Stomach smooth muscle (tissue), 2 donors: ENCODE measurements around the gene PUM1.
"Not testable (repeated sequence)": the region's sequence is repeated elsewhere in the genome, so short reads cannot be mapped to it uniquely, and the experiment has no call there.

Experiments
- H3K27ac ChIP-seq: one replicate; pipeline ENCODE4 v1.7.0; 2013; ENCODE audit warnings: mild to moderate bottlenecking, low read length, inconsistent platforms
- H3K27me3 ChIP-seq, 2 donors: one replicate each; pipeline ENCODE4 v1.7.0; 2013; ENCODE audit warnings: low read length in 2 of 2; ENCODE audit not compliant: insufficient read depth in 2 of 2, control insufficient read depth in 1 of 2
- H3K36me3 ChIP-seq, 2 donors: one replicate each; pipeline ENCODE4 v1.7.0; 2013; ENCODE audit warnings: low read length in 2 of 2; ENCODE audit not compliant: control insufficient read depth in 2 of 2, insufficient read depth in 2 of 2
- H3K4me1 ChIP-seq: one replicate; pipeline ENCODE4 v1.7.0; 2013; ENCODE audit warnings: low read length; ENCODE audit not compliant: control insufficient read depth, insufficient read depth
- H3K4me3 ChIP-seq, 2 donors: one replicate each; pipeline ENCODE4 v1.7.0; 2013; ENCODE audit warnings: low read length in 2 of 2
- H3K9ac ChIP-seq, 2 donors: one replicate each; pipeline ENCODE4 v1.7.0; 2013; ENCODE audit warnings: low read length in 2 of 2, mild to moderate bottlenecking in 1 of 2
- H3K9me3 ChIP-seq, 2 donors: one replicate each; pipeline ENCODE4 v1.7.0; 2013; ENCODE audit warnings: low read length in 2 of 2; ENCODE audit not compliant: control insufficient read depth in 2 of 2
- donor health status: healthy.
- donor health status: Pancreatic carcinoma.

The PUM1 gene

DNA sequence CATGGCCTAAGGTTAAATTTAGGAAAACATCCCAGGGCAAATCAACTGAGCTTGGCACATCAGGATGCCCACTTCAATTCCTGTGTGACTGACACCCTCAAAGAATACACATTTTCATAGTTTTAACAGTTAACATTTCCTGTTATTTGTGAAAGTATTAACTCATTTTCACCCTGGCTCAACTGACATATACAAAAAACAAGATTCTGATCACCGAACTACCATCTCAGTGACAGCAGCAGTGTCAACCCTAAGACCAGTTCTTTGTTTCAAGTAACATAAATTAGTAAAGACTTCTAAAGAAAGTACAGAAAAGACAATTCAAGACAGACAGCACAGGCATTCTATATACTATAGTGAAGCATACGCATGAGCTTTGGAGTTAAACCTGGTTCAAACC is 88.0 kb downstream of the PUM1 start:
- H3K36me3 ChIP-seq = peaks cover 22 to 29% of the 10 kb centered on the region in 2 donors
- no peak overlapping the region for H3K4me3 ChIP-seq
- H3K4me1 ChIP-seq = peaks cover 3% of the 10 kb centered on the region
- no peaks in the 10 kb centered on the region for H3K27me3 ChIP-seq
- no peaks in the 10 kb centered on the region for H3K9me3 ChIP-seq
- no peak overlapping the region for H3K27ac ChIP-seq
- H3K9ac ChIP-seq = no peak overlapping the region

DNA sequence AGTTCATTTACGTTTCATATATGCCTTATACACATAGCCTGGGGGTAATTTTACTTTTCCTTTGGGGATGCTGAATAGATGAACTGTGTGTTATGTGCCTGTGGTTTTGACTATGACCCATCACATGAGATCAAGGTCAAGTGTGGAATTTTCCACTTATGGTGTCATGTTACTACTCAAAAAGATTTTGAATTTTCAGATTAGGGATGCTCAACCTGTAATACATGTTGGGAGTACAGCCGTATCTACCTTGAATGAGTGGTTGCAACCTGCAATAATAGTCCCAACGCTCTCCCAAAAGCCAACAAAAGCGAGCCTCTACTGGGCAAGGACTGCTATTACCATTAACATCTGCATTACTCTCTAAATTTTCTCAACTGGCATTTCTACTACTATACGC is 88.4 kb downstream of the PUM1 start:
- Histone ChIP-seq H3K36me3 (peaks cover 22 to 29% of the 10 kb centered on the region in 2 donors), H3K4me3 (no peak overlapping the region), H3K9me3 (no peaks in the 10 kb centered on the region), H3K9ac (no peak overlapping the region), H3K27ac (no peak overlapping the region), H3K4me1 (peaks cover 3% of the 10 kb centered on the region), H3K27me3 (no peaks in the 10 kb centered on the region)

DNA sequence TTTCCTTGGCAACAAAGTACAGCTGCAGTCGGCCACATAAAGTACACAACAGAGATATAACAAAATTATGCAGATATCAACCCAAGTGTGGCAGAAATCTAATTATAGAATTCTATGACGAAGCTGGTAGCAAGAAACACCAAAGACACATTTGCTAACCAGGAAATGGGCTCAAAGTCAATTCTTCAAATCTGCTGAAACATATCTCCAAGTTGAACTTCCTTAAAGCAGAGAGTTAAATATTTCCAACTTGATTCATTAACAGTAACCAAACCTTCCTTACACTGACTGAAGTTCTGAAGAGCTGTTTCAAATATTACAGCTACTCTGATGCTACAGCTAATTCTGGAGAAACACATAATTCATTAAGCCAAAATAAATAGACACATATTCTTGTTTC is 89.4 kb downstream of the PUM1 start:
- Histone ChIP-seq H3K27me3 (no peaks in the 10 kb centered on the region), H3K27ac (no peak overlapping the region), H3K4me1 (peaks cover 3% of the 10 kb centered on the region), H3K36me3 (peaks cover 21 to 29% of the 10 kb centered on the region in 2 donors), H3K4me3 (no peak overlapping the region), H3K9me3 (no peaks in the 10 kb centered on the region), H3K9ac (no peak overlapping the region)

DNA sequence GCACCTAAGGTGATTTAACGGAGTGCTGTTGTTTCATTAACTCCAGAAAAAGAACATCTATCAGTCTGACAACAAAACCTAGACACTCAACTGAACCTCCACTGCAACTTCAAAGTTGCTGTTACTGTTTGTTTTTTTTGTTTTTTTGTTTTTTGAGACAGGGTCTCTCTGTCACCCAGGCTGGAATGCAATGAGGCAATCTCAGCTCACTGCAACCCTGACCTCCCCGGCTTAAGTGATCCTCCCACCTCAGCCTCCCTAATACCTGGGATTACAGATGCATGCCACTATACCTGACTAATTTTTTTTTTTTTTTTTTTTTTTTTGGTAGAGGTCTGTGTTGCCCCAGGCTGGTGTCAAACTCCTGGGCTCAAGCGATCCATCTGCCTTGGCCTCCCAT is 90.3 kb downstream of the PUM1 start:
- Histone ChIP-seq H3K36me3 (peaks cover 18 to 24% of the 10 kb centered on the region in 2 donors), H3K4me1 (peaks cover 3% of the 10 kb centered on the region), H3K9me3 (no peaks in the 10 kb centered on the region), H3K4me3 (no peak overlapping the region), H3K27me3 (no peaks in the 10 kb centered on the region), H3K27ac (no peak overlapping the region), H3K9ac (no peak overlapping the region)

DNA sequence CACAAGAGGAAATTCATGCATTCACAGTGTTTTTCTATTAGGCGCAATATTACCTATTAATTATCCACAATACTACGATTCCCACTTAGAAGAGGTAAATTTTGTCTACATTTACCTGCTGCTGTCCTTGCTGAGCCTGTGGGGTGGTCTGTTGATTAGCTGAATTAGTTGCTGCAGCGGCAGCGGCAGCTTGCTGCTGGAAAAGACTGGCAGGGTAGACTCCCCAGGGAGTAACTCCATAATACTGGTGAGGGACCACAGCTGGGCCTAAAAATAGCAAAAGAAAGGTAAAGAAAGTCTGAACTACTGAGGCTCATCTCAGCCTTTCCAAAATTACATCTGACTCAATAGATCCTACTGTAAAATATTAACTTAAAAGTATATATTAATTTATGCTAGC is 91.0 kb downstream of the PUM1 start:
- Histone ChIP-seq H3K36me3 (peaks cover 13 to 19% of the 10 kb centered on the region in 2 donors), H3K4me3 (no peak overlapping the region), H3K9me3 (no peaks in the 10 kb centered on the region), H3K27ac (no peak overlapping the region), H3K27me3 (no peaks in the 10 kb centered on the region), H3K4me1 (peaks cover 3% of the 10 kb centered on the region), H3K9ac (no peak overlapping the region)

GRCh38 chr1:30972349-30972748 is 93.2 kb downstream of the PUM1 start:
- H3K4me1 ChIP-seq, H3K27ac ChIP-seq: not testable (repeated sequence)

GRCh38 chr1:30971496-30971895 is 94.0 kb downstream of the PUM1 start:
- Histone ChIP-seq H3K27me3 (no peaks in the 10 kb centered on the region), H3K4me1 (peaks cover 7% of the 10 kb centered on the region), H3K9ac (no peak overlapping the region), H3K27ac (no peak overlapping the region), H3K4me3 (no peak overlapping the region), H3K36me3 (peaks cover 9 to 19% of the 10 kb centered on the region in 2 donors), H3K9me3 (no peaks in the 10 kb centered on the region)

More at GRCh38 chr1:30972349-30972748, 93.2 kb downstream of the PUM1 start:
- not testable (repeated sequence) for H3K9ac ChIP-seq, H3K27me3 ChIP-seq, H3K9me3 ChIP-seq, H3K4me3 ChIP-seq
- H3K36me3 ChIP-seq = peaks cover 9 to 21% of the 10 kb centered on the region in 2 donors

DNA sequence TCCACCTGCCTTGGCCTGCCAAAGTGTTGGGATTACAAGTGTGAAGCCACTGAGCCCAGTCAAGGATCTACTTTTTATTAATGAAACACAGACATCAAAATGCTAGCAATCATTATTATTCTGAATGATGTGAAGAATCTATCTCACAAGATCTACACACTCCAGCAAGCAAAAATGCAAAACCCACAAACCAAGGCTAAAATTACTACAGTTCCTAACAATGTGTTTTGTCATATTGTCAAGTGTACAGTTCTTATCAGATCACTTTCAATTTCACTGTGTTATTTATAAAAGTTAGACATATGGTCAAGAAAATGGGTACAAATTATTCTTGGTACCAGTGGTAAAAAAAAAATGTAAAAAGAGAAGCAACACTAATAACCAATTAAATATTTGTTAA is 95.6 kb downstream of the PUM1 start:
- Histone ChIP-seq H3K36me3 (peaks cover 16 to 27% of the 10 kb centered on the region in 2 donors), H3K27me3 (no peaks in the 10 kb centered on the region), H3K27ac (no peak overlapping the region), H3K4me3 (no peak overlapping the region), H3K9me3 (no peaks in the 10 kb centered on the region), H3K9ac (no peak overlapping the region), H3K4me1 (peaks cover 11% of the 10 kb centered on the region)

GRCh38 chr1:30968220-30968971 is 97.1 kb downstream of the PUM1 start:
- Histone ChIP-seq H3K9me3 (no peaks in the 10 kb centered on the region), H3K9ac (no peak overlapping the region), H3K4me1 (peaks cover 14% of the 10 kb centered on the region), H3K4me3 (no peak overlapping the region), H3K27ac (no peak overlapping the region), H3K36me3 (peaks cover 20 to 32% of the 10 kb centered on the region in 2 donors), H3K27me3 (no peaks in the 10 kb centered on the region)

DNA sequence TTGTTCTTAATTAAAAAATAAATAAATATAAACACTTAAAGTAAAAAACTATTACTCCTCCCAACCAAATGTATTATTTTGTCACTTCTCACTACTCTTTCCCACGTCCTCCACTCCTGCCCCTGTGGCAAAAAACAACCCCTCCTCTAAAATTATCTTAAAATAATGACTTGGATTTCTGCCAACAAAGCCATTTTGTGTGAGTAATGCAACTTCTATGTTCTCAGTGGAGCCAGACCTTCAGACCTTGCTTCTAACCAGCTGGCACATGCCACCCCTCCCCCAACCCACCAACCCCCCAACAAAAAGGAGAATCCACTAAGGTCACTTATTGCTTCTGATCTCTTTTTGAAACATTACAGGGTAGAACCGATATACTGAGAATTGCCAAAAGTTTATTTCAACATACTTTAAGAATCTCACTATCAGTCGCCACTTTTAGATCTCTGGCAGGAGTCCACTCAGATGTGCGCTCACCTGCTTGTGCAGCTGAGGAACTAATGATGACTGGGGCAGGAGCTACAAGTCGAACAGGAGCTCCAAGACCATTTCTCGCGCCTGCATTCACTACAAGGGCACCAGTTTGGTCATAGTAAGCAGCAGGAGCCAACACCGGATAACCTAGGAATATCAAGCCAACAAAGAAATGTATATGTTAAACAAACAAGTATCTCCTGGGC is 98.7 kb downstream of the PUM1 start:
- Histone ChIP-seq H3K9me3 (no peaks in the 10 kb centered on the region), H3K9ac (no peak overlapping the region), H3K27ac (no peak overlapping the region), H3K36me3 (peaks cover 26 to 42% of the 10 kb centered on the region in 2 donors), H3K4me3 (peak overlapping the region in 1 of 2 donors; percentile 34), H3K4me1 (peaks cover 14% of the 10 kb centered on the region), H3K27me3 (no peaks in the 10 kb centered on the region)
